HG02885 (cell line): Measurements from ENCODE around the gene SPAG8.
A peak's percentile ranks its signal among the peaks of the same experiment; 100 is the strongest.

Experiments
- ATAC-seq: cut with Tn5 transposase; IDR thresholded peaks from one replicate; pipeline ENCODE4 v1.9.1; 2021; ENCODE audit warnings: mild to moderate bottlenecking; ENCODE audit not compliant: unreplicated experiment, poor library complexity

Gene SPAG8

DNA sequence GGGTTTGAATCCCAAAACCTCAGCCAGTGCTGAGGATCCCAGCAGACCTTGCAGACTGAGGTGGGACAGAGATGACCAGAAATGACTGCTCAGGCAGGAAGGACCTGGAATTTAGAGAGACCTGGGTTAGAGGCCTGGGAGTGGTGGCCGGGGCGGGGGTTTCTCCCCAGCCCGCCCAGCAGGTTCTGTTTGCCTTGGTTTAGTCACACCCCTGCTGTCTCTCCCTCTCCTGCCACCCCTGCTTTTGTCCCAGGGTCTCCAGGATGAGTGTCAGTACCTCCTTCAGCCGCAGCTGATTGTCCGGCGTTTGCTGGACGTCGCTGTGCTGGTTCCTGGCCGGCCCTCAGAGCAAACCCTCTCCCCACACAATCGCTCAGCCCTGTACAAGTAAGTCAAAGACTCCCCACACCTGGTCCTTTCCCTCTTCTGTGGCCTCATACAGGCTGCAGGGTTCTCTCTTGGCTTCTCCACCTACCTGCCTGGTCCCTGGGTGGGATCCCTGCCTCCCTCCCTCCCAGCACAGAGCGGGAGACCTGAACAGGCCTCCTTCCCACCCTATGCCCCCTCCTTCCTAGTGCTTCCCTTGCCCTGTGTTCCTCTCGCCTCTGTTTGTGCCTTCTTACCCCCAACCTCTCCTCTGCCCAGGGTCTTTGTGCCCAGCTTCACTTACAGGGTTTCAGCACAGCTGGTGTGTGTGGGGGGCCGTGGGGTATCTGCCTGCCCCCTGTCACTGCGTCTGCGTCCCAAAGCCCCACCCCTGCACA is 29.0 kb upstream of the SPAG8 start:
- ATAC-seq = no peak

DNA sequence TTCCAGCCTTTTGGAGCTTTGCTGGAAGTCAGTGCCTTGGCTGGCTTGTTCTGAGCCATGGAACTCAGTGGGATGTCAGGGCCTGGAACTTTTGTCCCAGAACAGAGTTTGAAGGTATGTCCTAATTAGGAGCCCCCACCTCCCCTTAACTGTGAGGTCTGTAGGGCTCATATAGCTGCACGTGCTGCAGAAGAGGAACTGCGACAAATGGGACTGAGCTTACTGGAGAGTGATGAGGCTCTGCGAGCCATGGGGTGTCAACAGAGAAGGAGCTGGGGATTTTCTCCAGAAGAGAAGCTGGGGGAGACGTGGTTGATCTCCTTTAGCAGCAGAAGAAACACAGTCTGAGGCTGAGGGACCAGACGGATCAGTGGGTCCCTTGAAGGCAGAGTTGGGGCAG is 27.9 kb upstream of the SPAG8 start:
- ATAC-seq = no peak

DNA sequence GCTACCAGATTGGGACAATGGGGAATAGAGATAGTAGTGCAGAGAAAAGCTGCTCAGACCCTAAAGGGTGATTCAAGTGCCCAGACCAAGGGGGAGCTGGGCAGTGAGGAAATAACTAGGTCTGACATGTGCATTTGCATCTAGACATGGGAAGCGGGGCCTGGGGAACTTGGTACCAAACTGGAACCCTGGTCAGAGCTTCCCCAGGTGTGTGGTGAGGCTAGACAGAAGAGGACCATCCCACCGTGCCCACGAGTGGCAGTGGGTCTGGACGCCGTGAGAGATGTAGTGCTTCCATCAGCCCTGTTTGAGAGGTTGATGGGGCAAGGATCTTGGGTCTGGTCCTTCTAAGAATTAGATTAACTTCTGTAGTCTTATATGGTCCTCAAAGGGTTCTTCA is 24.5 kb upstream of the SPAG8 start:
- ATAC-seq = no peak

GRCh38 chr9:35835766-35836165 is 23.7 kb upstream of the SPAG8 start:
- no peak for ATAC-seq

GRCh38 chr9:35835216-35835632 is 23.2 kb upstream of the SPAG8 start:
- ATAC-seq = no peak

DNA sequence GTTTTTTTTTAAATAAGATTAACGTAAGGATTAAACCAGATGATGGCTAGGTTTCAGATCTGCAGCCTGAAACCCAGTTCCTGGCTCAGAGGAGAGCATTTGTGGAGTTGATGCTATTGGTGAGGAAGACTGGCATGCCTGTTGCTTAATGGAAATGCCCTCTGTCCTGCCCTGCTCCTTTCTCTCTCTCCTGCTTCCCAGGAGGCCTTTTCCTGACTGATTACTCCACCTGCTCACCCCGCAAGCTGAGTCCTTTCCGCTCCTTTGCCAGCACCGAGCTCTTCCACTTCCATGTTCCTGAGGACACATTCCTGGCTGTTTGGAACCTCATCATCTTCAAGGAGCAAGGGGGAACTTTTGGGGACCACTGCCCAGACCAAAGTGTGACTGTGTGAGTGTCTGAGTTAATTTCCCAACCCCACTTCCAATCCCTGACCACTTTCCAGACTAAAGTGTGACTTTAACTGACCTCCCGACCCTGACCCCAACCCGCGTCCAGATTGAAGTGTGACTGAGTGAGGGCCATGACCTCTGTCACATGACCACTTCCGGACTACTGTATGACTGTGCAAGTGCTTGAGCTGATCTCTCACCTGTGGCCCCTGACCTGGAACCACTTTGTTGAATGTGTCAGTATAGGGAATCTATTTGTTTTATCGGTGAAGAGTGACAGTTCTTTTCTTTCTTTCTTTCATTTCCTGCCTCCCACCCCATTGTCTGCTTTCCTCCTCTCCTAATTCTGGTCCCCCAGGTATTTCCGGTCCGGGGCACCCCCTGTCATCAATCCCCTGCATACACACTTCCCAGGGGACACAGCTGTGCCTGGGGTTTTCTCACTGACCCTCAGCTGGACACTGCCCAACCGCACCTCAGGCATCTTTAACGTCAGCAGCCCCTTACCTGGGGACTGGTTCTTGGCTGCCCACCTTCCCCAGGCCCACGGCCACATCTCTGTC is 22.5 kb upstream of the SPAG8 start:
- no peak for ATAC-seq

DNA sequence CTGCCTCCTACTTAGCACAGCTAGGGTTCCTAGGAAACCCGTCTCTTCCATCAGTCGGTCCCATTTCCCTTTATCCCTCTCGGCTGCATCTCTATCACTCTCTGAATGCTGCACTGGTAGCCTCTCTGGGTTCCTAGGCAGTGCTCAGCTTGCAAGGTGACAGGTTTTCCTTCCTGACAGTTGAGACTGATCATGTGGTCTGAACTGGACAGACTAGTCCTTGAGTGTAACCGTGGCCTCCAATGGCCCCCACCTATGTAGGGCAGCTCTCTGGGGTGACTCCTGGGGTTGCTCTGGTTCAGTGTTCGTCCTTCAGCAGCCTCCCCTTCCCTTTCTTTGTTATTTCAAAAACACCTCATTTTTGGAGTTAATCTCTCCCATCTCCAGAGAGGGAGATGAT is 20.8 kb upstream of the SPAG8 start:
- no peak for ATAC-seq

DNA sequence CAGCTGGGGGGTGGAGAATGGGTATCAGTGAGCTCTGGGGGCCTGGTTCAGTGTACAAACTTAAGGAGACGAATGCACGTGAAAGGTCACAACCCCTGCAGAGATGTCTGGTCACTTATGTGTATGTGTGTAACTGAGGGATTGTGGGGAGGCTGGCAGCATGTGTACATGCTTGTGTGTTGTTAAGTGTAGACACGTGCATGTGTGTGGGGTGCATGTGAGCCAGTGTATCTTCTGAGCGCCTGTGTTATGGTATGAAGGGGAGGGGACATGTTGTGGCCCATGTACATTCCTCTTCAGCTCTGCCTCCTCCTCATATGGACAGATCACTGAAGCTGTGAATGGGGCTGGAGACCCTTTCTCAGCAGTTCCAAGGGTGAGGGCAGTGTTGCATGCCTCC is 19.0 kb upstream of the SPAG8 start:
- no peak for ATAC-seq

DNA sequence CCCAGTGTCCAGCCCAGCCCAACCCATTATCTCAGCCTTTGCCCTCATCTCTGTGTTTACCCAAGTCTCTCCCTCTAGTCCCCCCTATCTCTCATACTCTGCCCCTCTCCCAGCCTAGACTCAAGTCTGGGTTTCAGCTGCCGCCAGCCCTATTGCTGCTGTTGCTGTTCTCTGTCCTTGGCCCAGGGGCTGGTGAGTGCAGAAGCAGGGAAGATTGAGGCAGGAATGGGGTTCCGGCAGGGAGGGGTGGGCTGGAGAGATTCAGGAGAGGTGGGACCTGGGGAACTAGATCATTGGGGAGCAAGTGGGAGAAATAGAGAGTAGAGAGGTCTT is 17.7 kb upstream of the SPAG8 start:
- no peak for ATAC-seq

- peak; percentile 80 for ATAC-seq
These were observed 17.2 kb upstream of the SPAG8 start, which contains the start of gene TMEM8B for GRCh38 chr9:35829084-35829763. Gene TMEM8B (plus strand): TSS chr9:35829228. CDS start chr9:35829448, 220 bp downstream.

GRCh38 chr9:35828716-35829083 is 16.6 kb upstream of the SPAG8 start, which contains the start of gene FAM221B:
Gene FAM221B (minus strand): TSS chr9:35828732. CDS start chr9:35826161, 2,571 bp downstream.
- no peak for ATAC-seq

GRCh38 chr9:35827486-35827885 is 15.4 kb upstream of the SPAG8 start:
- no peak for ATAC-seq

- ATAC-seq = peak; percentile 49
These were observed 14.1 kb upstream of the SPAG8 start for GRCh38 chr9:35826071-35826701.

DNA sequence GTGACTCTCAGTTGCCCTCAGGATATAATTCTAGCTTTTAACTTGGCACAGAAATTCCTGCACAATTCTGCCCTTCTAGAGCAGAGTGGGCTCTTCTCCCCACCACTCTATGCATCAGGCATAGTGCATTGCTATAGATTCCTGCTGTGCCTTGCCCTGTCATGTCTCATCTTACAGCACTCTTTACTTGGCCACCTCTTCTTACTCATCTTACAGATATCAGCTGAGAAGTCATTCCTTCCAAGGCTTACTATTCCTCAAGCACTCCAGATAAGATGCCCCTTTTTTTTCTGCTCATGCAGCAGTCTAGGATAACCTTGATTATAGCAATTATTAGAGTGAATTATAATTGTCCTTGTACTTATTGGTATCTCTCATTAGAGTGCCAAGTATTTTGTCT is 10.9 kb upstream of the SPAG8 start:
- ATAC-seq = no peak

DNA sequence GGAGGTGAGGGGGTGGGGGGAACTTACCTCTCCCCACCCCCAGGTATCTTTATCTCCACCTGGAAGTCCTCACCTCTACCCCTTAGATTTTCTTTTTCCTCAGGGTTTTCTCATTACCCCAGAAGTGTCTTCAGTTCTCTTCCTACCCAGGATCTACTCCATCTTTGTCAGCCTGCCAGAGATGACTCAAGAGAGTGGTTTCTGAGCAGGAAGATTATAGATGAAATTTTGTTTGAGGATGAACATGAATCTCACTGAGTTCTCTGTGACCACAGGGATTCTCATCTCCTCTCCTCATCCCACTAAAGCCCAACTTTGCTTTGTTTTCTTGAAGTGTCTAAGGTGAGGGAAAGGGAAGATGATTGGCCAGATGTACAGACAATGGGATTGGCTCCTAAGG is 8.0 kb upstream of the SPAG8 start:
- no peak for ATAC-seq

- ATAC-seq = no peak
These were observed 6.3 kb upstream of the SPAG8 start for GRCh38 chr9:35818341-35818740.

DNA sequence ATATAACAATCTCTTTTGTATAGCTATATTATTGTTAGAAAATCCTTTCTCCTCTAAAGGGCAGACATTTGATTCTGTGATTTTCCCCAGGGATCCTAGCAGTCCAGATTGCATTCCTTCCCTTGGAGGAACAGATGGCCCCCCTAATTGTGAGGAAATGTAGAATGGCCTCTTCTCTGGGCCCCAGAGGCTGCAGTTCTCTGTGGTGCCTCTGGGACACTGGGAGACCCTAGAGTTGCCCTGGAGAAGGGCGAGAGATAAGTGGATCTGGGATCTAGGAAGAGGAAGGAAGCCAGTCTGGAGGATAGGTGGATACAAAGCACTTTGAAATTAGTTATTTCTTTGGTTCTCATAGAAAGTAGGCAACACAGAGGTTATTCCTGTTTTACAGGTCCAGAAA is 4.6 kb upstream of the SPAG8 start:
- no peak for ATAC-seq

DNA sequence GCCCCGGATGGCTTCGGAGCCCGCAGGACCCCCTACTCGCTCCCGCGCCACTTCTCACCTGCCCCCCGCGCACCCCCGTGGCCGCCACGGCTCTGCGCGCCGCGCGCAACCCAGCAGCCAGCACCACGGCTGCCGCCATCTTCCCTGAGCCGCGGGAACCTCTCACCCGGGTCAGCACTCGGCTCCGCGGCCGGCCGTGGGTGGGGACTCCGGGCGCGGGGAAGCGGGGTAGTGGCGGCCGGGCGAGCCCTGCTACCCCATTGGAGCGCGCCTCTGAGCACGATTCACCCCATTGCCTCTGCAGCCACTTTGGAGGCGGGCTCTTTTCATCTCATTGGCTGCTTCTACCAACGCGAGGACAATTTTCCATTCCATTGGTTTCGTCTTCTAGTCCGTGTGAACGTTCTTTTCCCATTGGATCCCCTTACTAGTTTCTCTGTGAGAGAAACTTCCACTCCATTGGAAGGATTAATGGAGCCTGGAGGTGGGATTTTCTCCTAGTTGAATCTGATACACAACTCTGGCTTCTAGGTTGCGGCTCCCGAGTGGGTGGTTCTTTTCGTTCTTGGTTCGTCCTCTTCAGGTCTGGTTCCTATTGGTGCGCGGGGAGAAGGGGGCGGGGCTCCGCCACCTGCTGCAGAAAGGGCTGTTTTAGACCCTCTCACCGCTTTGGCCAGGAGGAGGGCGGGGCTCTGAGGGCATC is 2.9 kb upstream of the SPAG8 start, which contains the start of gene HINT2:
TSS of gene HINT2 (minus strand) at position 202 of the 703 bp plus-strand sequence. CDS start at position 139, 63 bp downstream.
- peak; percentile 80 for ATAC-seq

GRCh38 chr9:35814106-35814840 is 2.2 kb upstream of the SPAG8 start:
- peak; percentile 24 for ATAC-seq
